NCI-H526 (cell line): Measurements from ENCODE around the gene PAK1.
A peak's percentile ranks its signal among the peaks of the same experiment; 100 is the strongest.
"Not testable (repeated sequence)": the region's sequence is repeated elsewhere in the genome, so short reads cannot be mapped to it uniquely, and the experiment has no call there.

ENCODE experiments used
- DNase-seq, 2 experiments: peaks; one replicate each; lab custom pipeline; 2025; lab: John Stamatoyannopoulos, UW

PAK1 gene

GRCh38 chr11:77308838-77309237, 165.1 kb downstream of the PAK1 start:
- no peak for DNase-seq

- DNase-seq, result peak in 1 of 2 experiments; percentile 21
These were observed 170.6 kb downstream of the PAK1 start for GRCh38 chr11:77303328-77303727.

DNA sequence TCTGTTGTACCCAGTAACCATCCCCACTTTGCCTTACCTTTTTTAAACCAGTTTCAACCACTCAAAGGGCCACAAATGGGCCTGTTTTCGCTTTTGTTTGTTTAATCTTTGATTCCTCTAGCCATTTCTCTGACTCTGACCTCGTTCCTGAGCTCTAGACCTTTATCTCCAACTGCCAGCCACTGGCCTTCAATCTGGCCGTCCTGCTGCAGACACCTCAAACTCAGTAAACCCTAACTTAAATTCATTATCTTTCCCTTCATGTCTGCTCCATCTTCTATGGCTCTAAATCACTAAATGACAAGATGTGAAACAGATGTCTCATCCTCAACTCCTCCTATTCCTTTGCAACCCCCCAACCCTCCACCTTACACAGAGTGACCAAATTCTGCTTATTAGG, 171.1 kb downstream of the PAK1 start:
- no peak for DNase-seq

GRCh38 chr11:77301510-77301909, 172.4 kb downstream of the PAK1 start, which contains the start of gene GDPD4:
Gene GDPD4, minus strand, starts transcription at chr11:77301686. Its CDS starts 16,549 bp downstream, at chr11:77285137.
- DNase-seq, result no peak

GRCh38 chr11:77300695-77301094, 173.2 kb downstream of the PAK1 start:
- no peak for DNase-seq

DNA sequence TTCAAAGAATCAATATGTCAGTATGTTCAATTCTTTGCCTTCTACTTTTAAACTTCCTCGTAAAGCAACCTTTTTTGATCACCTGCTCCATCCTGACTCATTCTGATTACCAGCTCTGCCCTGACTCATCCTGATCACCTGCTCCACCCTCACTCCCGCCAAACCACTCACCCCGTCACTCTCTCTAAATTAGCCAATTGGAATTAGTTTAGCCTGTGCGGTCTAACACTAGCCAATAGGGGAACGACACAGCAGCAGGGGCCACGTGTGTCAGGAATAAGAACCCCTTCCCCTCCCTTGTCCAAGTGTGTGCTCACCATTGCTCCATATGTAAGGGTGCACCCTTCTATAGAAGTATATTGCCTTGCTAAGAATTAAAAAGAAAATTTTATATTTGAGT, 173.9 kb downstream of the PAK1 start:
- DNase-seq, result not testable (repeated sequence)

GRCh38 chr11:77299528-77299993, 174.3 kb downstream of the PAK1 start:
- no peak for DNase-seq

DNA sequence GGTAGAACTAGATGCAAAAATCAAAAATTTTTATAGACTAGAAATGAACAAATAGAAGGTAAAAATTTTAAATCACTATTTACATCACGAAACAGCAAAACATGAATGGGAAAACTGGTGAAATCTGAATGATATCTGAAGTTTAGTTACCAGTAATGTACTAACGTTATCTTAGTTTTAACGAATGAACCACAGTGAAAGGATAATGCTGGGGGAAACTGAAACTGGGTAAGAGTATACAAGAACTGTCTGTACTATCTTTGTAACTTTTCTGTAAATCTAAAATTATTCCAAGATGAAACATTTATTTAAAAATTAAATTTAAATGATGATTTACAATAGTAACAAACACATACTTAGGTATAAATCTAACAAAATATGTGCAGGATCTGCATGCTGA, 179.9 kb downstream of the PAK1 start:
- no peak for DNase-seq

- DNase-seq, result no peak
These were observed 184.2 kb downstream of the PAK1 start for GRCh38 chr11:77289737-77290136.

- DNase-seq, result no peak
These were observed 186.2 kb downstream of the PAK1 start for GRCh38 chr11:77287615-77288273.

- DNase-seq, result no peak
These were observed 186.8 kb downstream of the PAK1 start for GRCh38 chr11:77287136-77287535.

- DNase-seq, result no peak
These were observed 189.1 kb downstream of the PAK1 start for GRCh38 chr11:77284476-77285468.

DNA sequence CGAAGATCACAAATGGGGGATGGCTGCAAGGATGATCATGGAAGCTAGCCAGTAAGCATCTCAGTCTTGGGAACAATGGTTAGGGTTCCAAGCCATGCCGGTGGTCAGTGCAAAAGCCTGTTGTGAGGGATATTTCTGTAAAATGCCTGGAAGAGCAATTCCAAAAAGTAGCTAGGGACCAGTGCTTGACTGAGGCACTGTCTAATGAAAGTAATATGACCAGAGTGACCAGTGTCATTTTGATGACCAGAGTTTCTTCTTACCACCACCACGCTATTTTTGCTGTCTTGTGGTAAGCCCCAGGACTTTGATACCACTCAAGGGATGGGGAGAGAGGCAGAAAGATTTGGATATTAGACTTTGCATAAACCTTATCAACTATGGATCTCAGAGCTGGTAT, 190.8 kb downstream of the PAK1 start:
- no peak for DNase-seq

- no peak for DNase-seq
These were observed 195.0 kb downstream of the PAK1 start for GRCh38 chr11:77278595-77279506.

- no peak for DNase-seq
These were observed 197.6 kb downstream of the PAK1 start for GRCh38 chr11:77276271-77276670.
